Hypothalamus (tissue), 51 donors: ENCODE results near the gene LINGO1.

Experiments used
- DNase-seq, 51 donors: peaks; one replicate each; lab custom pipeline; 2025; lab: John Stamatoyannopoulos, UW

Gene LINGO1

GRCh38 chr15:77620297-77620696 is 12.4 kb downstream of the LINGO1 start:
- DNase-seq: no peak

GRCh38 chr15:77619883-77620282 is 12.8 kb downstream of the LINGO1 start:
- DNase-seq: no peak

GRCh38 chr15:77617476-77618230 is 15.1 kb downstream of the LINGO1 start:
- no peak for DNase-seq

- DNase-seq: no peak
Measured at GRCh38 chr15:77616072-77616471, 16.6 kb downstream of the LINGO1 start.

GRCh38 chr15:77615472-77615871 is 17.2 kb downstream of the LINGO1 start:
- no peak for DNase-seq

GRCh38 chr15:77614251-77614806 is 18.4 kb downstream of the LINGO1 start:
- no peak for DNase-seq

GRCh38 chr15:77613814-77614213 is 18.9 kb downstream of the LINGO1 start:
- no peak for DNase-seq

GRCh38 chr15:77612958-77613601 is 19.6 kb downstream of the LINGO1 start:
- no peak for DNase-seq

- peak in 8 of 51 donors; percentile 22 to 56 (median 36) for DNase-seq
Measured at GRCh38 chr15:77611767-77612166, 20.9 kb downstream of the LINGO1 start.

GRCh38 chr15:77610731-77611130 is 22.0 kb downstream of the LINGO1 start:
- DNase-seq: no peak

- DNase-seq: no peak
Measured at GRCh38 chr15:77609558-77609957, 23.2 kb downstream of the LINGO1 start.

GRCh38 chr15:77608774-77609173 is 23.9 kb downstream of the LINGO1 start:
- peak in 1 of 51 donors; percentile 25 for DNase-seq

GRCh38 chr15:77607894-77608261 is 24.8 kb downstream of the LINGO1 start:
- peak in 9 of 51 donors; percentile 26 to 76 (median 50) for DNase-seq

GRCh38 chr15:77607111-77607893 is 25.4 kb downstream of the LINGO1 start:
- peak in 7 of 51 donors; percentile 20 to 75 (median 48) for DNase-seq

- no peak for DNase-seq
Measured at GRCh38 chr15:77606142-77607034, 26.3 kb downstream of the LINGO1 start.

- DNase-seq: no peak
Measured at GRCh38 chr15:77605547-77605946, 27.2 kb downstream of the LINGO1 start.

- no peak for DNase-seq
Measured at GRCh38 chr15:77604973-77605372, 27.7 kb downstream of the LINGO1 start.

- peak in 1 of 51 donors; percentile 8 for DNase-seq
Measured at GRCh38 chr15:77603611-77604336, 28.9 kb downstream of the LINGO1 start.

- DNase-seq: no peak
Measured at GRCh38 chr15:77602800-77603199, 29.9 kb downstream of the LINGO1 start.
